Memory B cell (primary cell): ENCODE data around the gene CLGN.
"Not testable (repeated sequence)": the region's sequence is repeated elsewhere in the genome, so short reads cannot be mapped to it uniquely, and the experiment has no call there.

Experiments
- ATAC-seq: fragments of 150-1000 bp; cut with Tn5 transposase; 2 replicates; pipeline ENCODE4 v1.10.0; 2021; ENCODE audit warnings: low read depth, mild to moderate bottlenecking, moderate library complexity
- DNase-seq, 2 donors: peaks; one replicate each; pipeline ENCODE4 v3.0.0; 2022; ENCODE audit warnings: low spot score in 2 of 2
- H3K27ac Mint-ChIP-seq: one replicate; pipeline ENCODE4 v1.8.0; 2022; ENCODE audit warnings: mild to moderate bottlenecking, moderate library complexity, mixed read lengths
- H3K27me3 Mint-ChIP-seq: one replicate; pipeline ENCODE4 v1.8.0; 2022; ENCODE audit warnings: mixed read lengths
- H3K36me3 Mint-ChIP-seq: one replicate; pipeline ENCODE4 v1.8.0; 2022; ENCODE audit warnings: mild to moderate bottlenecking, mixed read lengths
- H3K4me1 Mint-ChIP-seq: one replicate; pipeline ENCODE4 v1.8.0; 2022; ENCODE audit warnings: mixed read lengths
- H3K4me3 Mint-ChIP-seq: one replicate; pipeline ENCODE4 v1.8.0; 2022; ENCODE audit warnings: mild to moderate bottlenecking, moderate library complexity, mixed read lengths
- H3K9me3 Mint-ChIP-seq: one replicate; pipeline ENCODE4 v1.8.0; 2022; ENCODE audit warnings: mixed read lengths

The CLGN gene

GRCh38 chr4:140413130-140413969, 14.1 kb downstream of the CLGN start:
- not testable (repeated sequence) for H3K27ac Mint-ChIP-seq, H3K36me3 Mint-ChIP-seq, H3K9me3 Mint-ChIP-seq, H3K27me3 Mint-ChIP-seq, ATAC-seq, H3K4me1 Mint-ChIP-seq, H3K4me3 Mint-ChIP-seq, DNase-seq

GRCh38 chr4:140408974-140409373, 18.5 kb downstream of the CLGN start:
- Mint-ChIP-seq H3K4me3 (no peak overlapping the region), H3K9me3 (no peaks in the 10 kb centered on the region), H3K36me3 (no peaks in the 10 kb centered on the region), H3K4me1 (peaks cover 2% of the 10 kb centered on the region), H3K27ac (no peak overlapping the region), H3K27me3 (peaks cover 5% of the 10 kb centered on the region)
- DNase-seq = no peak
- ATAC-seq = no peak

GRCh38 chr4:140406292-140406691, 21.2 kb downstream of the CLGN start:
- no peaks in the 10 kb centered on the region for H3K36me3 Mint-ChIP-seq
- no peak overlapping the region for H3K4me3 Mint-ChIP-seq
- H3K27ac Mint-ChIP-seq = no peak overlapping the region
- peaks cover 2% of the 10 kb centered on the region for H3K4me1 Mint-ChIP-seq
- no peaks in the 10 kb centered on the region for H3K27me3 Mint-ChIP-seq
- ATAC-seq = no peak
- no peak for DNase-seq
- H3K9me3 Mint-ChIP-seq = no peaks in the 10 kb centered on the region

GRCh38 chr4:140400111-140400510, 27.3 kb downstream of the CLGN start:
- DNase-seq = no peak
- H3K27me3 Mint-ChIP-seq = peaks cover 7% of the 10 kb centered on the region
- no peaks in the 10 kb centered on the region for H3K4me1 Mint-ChIP-seq
- no peaks in the 10 kb centered on the region for H3K36me3 Mint-ChIP-seq
- no peak overlapping the region for H3K4me3 Mint-ChIP-seq
- H3K9me3 Mint-ChIP-seq = no peaks in the 10 kb centered on the region
- H3K27ac Mint-ChIP-seq = no peak overlapping the region
- ATAC-seq = no peak

- Mint-ChIP-seq H3K36me3 (no peaks in the 10 kb centered on the region), H3K4me1 (no peaks in the 10 kb centered on the region), H3K27ac (no peak overlapping the region), H3K9me3 (no peaks in the 10 kb centered on the region), H3K27me3 (peaks cover 6% of the 10 kb centered on the region), H3K4me3 (no peak overlapping the region)
- no peak for ATAC-seq
- DNase-seq = no peak
Observed at GRCh38 chr4:140395668-140396067, 31.8 kb downstream of the CLGN start.

GRCh38 chr4:140388015-140388414, 39.4 kb downstream of the CLGN start:
- Mint-ChIP-seq H3K27me3 (no peaks in the 10 kb centered on the region), H3K27ac (no peak overlapping the region), H3K9me3 (no peaks in the 10 kb centered on the region), H3K4me3 (no peak overlapping the region), H3K36me3 (peaks cover 3% of the 10 kb centered on the region), H3K4me1 (no peaks in the 10 kb centered on the region)
- DNase-seq (no peak), ATAC-seq (no peak)

GRCh38 chr4:140382732-140383131, 44.7 kb downstream of the CLGN start:
- ATAC-seq = no peak
- Mint-ChIP-seq H3K36me3 (peaks cover 8% of the 10 kb centered on the region), H3K27me3 (no peaks in the 10 kb centered on the region), H3K27ac (no peak overlapping the region), H3K4me1 (peaks cover 2% of the 10 kb centered on the region), H3K4me3 (no peak overlapping the region), H3K9me3 (no peaks in the 10 kb centered on the region)
- no peak for DNase-seq

GRCh38 chr4:140374130-140374477, 53.3 kb downstream of the CLGN start:
- DNase-seq (no peak), ATAC-seq (no peak)
- Mint-ChIP-seq H3K9me3 (no peaks in the 10 kb centered on the region), H3K27me3 (no peaks in the 10 kb centered on the region), H3K4me3 (no peak overlapping the region), H3K4me1 (peaks cover 26% of the 10 kb centered on the region), H3K27ac (no peak overlapping the region), H3K36me3 (no peaks in the 10 kb centered on the region)

- H3K9me3 Mint-ChIP-seq = no peaks in the 10 kb centered on the region
- H3K36me3 Mint-ChIP-seq = no peaks in the 10 kb centered on the region
- DNase-seq (peak; percentile 82 to 92), ATAC-seq (peak; percentile 90)
- H3K4me3 Mint-ChIP-seq = no peak within 1 kb of the TSS
- H3K27ac Mint-ChIP-seq = no peak within 1 kb of the TSS
- H3K27me3 Mint-ChIP-seq = no peaks in the 10 kb centered on the region
- H3K4me1 Mint-ChIP-seq = peaks cover 25% of the 10 kb centered on the region
Observed at GRCh38 chr4:140373328-140374129, 53.9 kb downstream of the CLGN start, which contains the start of gene SCOC. Gene SCOC, plus strand, starts transcription at chr4:140373646. Its CDS starts 5,525 bp downstream, at chr4:140379171.

- ATAC-seq (peak; percentile 71), DNase-seq (peak; percentile 25 to 41)
- no peaks in the 10 kb centered on the region for H3K36me3 Mint-ChIP-seq
- no peak overlapping the region for H3K27ac Mint-ChIP-seq
- H3K4me1 Mint-ChIP-seq = peaks cover 25% of the 10 kb centered on the region
- H3K27me3 Mint-ChIP-seq = no peaks in the 10 kb centered on the region
- H3K9me3 Mint-ChIP-seq = no peaks in the 10 kb centered on the region
- H3K4me3 Mint-ChIP-seq = no peak overlapping the region
Observed at GRCh38 chr4:140372751-140373327, 54.6 kb downstream of the CLGN start.

- ATAC-seq (no peak), DNase-seq (no peak)
- no peak overlapping the region for H3K27ac Mint-ChIP-seq
- H3K4me3 Mint-ChIP-seq = no peak overlapping the region
- peaks cover 3% of the 10 kb centered on the region for H3K4me1 Mint-ChIP-seq
- H3K9me3 Mint-ChIP-seq = no peaks in the 10 kb centered on the region
- no peaks in the 10 kb centered on the region for H3K36me3 Mint-ChIP-seq
- H3K27me3 Mint-ChIP-seq = no peaks in the 10 kb centered on the region
Observed at GRCh38 chr4:140368686-140369085, 58.8 kb downstream of the CLGN start.

- H3K9me3 Mint-ChIP-seq = no peaks in the 10 kb centered on the region
- H3K36me3 Mint-ChIP-seq = no peaks in the 10 kb centered on the region
- no peaks in the 10 kb centered on the region for H3K27me3 Mint-ChIP-seq
- no peak overlapping the region for H3K27ac Mint-ChIP-seq
- H3K4me3 Mint-ChIP-seq = no peak overlapping the region
- ATAC-seq = no peak
- peaks cover 3% of the 10 kb centered on the region for H3K4me1 Mint-ChIP-seq
- no peak for DNase-seq
Observed at GRCh38 chr4:140367738-140368137, 59.7 kb downstream of the CLGN start.

GRCh38 chr4:140363558-140363957, 63.9 kb downstream of the CLGN start:
- DNase-seq (no peak), ATAC-seq (no peak)
- H3K36me3 Mint-ChIP-seq = no peaks in the 10 kb centered on the region
- H3K4me1 Mint-ChIP-seq = peaks cover 4% of the 10 kb centered on the region
- no peaks in the 10 kb centered on the region for H3K9me3 Mint-ChIP-seq
- H3K4me3 Mint-ChIP-seq = no peak overlapping the region
- H3K27me3 Mint-ChIP-seq = no peaks in the 10 kb centered on the region
- H3K27ac Mint-ChIP-seq = no peak overlapping the region

GRCh38 chr4:140363051-140363450, 64.4 kb downstream of the CLGN start:
- H3K27ac Mint-ChIP-seq = no peak overlapping the region
- ATAC-seq (no peak), DNase-seq (no peak)
- no peaks in the 10 kb centered on the region for H3K27me3 Mint-ChIP-seq
- H3K9me3 Mint-ChIP-seq = no peaks in the 10 kb centered on the region
- peaks cover 4% of the 10 kb centered on the region for H3K4me1 Mint-ChIP-seq
- no peaks in the 10 kb centered on the region for H3K36me3 Mint-ChIP-seq
- H3K4me3 Mint-ChIP-seq = no peak overlapping the region
